ENCODE data around the gene VEPH1. TPM values are rescaled to one million over a fixed set of nuclear protein-coding genes. Genes with fewer than 3 reads are reported as not detected.

The VEPH1 gene
- total RNA-seq, 2 experiments from 2014 or later = not detected

- ATAC-seq = no peak
- Mint-ChIP-seq H3K9me3 (peaks cover 4% of the 10 kb centered on the region), H3K4me1 (ENCODE audit: low read depth) (no peaks in the 10 kb centered on the region), H3K36me3 (ENCODE audit: low read depth) (no peaks in the 10 kb centered on the region), H3K27ac (no peak overlapping the region), H3K4me3 (no peak overlapping the region), H3K27me3 (no peaks in the 10 kb centered on the region)
- ChIA-PET POLR2A (no interaction called here), CTCF (interaction anchor here (1.1 kb wide), 1 partner anchor 99 kb away, joined by 3 read pairs; no protein-coding TSS in a partner anchor)
- intact Hi-C loops (cut with micrococcal nuclease) = no loop called here
- TF ChIP-seq CTCF (IDR thresholded peaks at IDR 0.05) = no peak
- DNase-seq = no peak
Measured at GRCh38 chr3:157394411-157394810, 108.8 kb downstream of the VEPH1 start.

- POLR2A ChIA-PET = no interaction called here
- H3K4me3 Mint-ChIP-seq = no peak overlapping the region
- no peaks in the 10 kb centered on the region for H3K36me3 Mint-ChIP-seq (ENCODE audit: low read depth)
- ATAC-seq (no peak), DNase-seq (no peak)
- H3K27ac Mint-ChIP-seq = no peak overlapping the region
- H3K4me1 Mint-ChIP-seq (ENCODE audit: low read depth) = no peaks in the 10 kb centered on the region
- no peaks in the 10 kb centered on the region for H3K27me3 Mint-ChIP-seq
- CTCF ChIA-PET = interaction anchor here (1.2 kb wide), 1 partner anchor 13 kb away, joined by 3 read pairs; no protein-coding TSS in a partner anchor
- intact Hi-C loops (cut with micrococcal nuclease) = no loop called here
- H3K9me3 Mint-ChIP-seq = peaks cover 4% of the 10 kb centered on the region
- TF ChIP-seq CTCF (IDR thresholded peaks at IDR 0.05) = no peak
Measured at GRCh38 chr3:157393113-157393512, 110.1 kb downstream of the VEPH1 start.

- no peaks in the 10 kb centered on the region for H3K27me3 Mint-ChIP-seq
- CTCF ChIA-PET = interaction anchor here (1.2 kb wide), 1 partner anchor 12 kb away, joined by 3 read pairs; no protein-coding TSS in a partner anchor
- intact Hi-C loops (cut with micrococcal nuclease) = no loop called here
Measured at GRCh38 chr3:157392104-157392503, 111.1 kb downstream of the VEPH1 start.

GRCh38 chr3:157390713-157391515 is 112.3 kb downstream of the VEPH1 start:
- ATAC-seq (no peak), DNase-seq (no peak)
- ChIA-PET CTCF (no interaction called here), POLR2A (no interaction called here)
- Mint-ChIP-seq H3K27ac (no peak overlapping the region), H3K36me3 (ENCODE audit: low read depth) (no peaks in the 10 kb centered on the region), H3K9me3 (peaks cover 4% of the 10 kb centered on the region), H3K4me1 (ENCODE audit: low read depth) (no peaks in the 10 kb centered on the region), H3K4me3 (no peak overlapping the region), H3K27me3 (no peaks in the 10 kb centered on the region)
- no peak for TF ChIP-seq CTCF (IDR thresholded peaks at IDR 0.05)
- intact Hi-C loops (cut with micrococcal nuclease) = no loop called here

More at GRCh38 chr3:157392104-157392503, 111.1 kb downstream of the VEPH1 start:
- Mint-ChIP-seq H3K27ac (no peak overlapping the region), H3K9me3 (peaks cover 4% of the 10 kb centered on the region), H3K36me3 (ENCODE audit: low read depth) (no peaks in the 10 kb centered on the region), H3K4me1 (ENCODE audit: low read depth) (no peaks in the 10 kb centered on the region), H3K4me3 (no peak overlapping the region)
- no peak for TF ChIP-seq CTCF (IDR thresholded peaks at IDR 0.05)
- no peak for ATAC-seq
- DNase-seq = no peak
- POLR2A ChIA-PET = no interaction called here

- ChIA-PET CTCF (no interaction called here), POLR2A (no interaction called here)
- no peaks in the 10 kb centered on the region for H3K36me3 Mint-ChIP-seq (ENCODE audit: low read depth)
- H3K27ac Mint-ChIP-seq = no peak overlapping the region
- H3K4me3 Mint-ChIP-seq = no peak overlapping the region
- no peaks in the 10 kb centered on the region for H3K4me1 Mint-ChIP-seq (ENCODE audit: low read depth)
- H3K9me3 Mint-ChIP-seq = peaks cover 4% of the 10 kb centered on the region
- no peak for DNase-seq
- no peak for TF ChIP-seq CTCF (IDR thresholded peaks at IDR 0.05)
- no peaks in the 10 kb centered on the region for H3K27me3 Mint-ChIP-seq
- intact Hi-C loops (cut with micrococcal nuclease) = no loop called here
- no peak for ATAC-seq
Measured at GRCh38 chr3:157388976-157389375, 114.2 kb downstream of the VEPH1 start.
